ENCODE data around the gene P2RY12.

DNA sequence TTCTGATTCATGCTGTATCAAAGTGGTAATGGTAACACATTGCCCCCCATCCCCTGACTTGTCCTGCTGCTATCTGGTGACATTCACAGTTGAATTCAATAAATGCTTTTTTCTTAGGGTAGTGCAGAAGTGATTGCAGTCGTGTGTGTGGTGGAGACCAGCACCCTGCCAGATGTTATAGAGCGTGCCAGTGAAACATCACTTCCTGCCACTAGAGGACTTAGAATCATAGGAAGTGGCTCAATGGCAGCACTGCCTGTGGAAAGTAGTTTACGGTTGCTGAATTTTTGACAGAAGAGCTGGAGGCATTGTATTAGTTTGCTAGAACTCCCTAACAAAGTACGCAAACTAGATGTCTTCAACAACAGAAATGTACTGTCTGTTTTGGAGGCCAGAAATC, 37.4 kb upstream of the P2RY12 start:
- TF ChIP-seq, protein P1, sequence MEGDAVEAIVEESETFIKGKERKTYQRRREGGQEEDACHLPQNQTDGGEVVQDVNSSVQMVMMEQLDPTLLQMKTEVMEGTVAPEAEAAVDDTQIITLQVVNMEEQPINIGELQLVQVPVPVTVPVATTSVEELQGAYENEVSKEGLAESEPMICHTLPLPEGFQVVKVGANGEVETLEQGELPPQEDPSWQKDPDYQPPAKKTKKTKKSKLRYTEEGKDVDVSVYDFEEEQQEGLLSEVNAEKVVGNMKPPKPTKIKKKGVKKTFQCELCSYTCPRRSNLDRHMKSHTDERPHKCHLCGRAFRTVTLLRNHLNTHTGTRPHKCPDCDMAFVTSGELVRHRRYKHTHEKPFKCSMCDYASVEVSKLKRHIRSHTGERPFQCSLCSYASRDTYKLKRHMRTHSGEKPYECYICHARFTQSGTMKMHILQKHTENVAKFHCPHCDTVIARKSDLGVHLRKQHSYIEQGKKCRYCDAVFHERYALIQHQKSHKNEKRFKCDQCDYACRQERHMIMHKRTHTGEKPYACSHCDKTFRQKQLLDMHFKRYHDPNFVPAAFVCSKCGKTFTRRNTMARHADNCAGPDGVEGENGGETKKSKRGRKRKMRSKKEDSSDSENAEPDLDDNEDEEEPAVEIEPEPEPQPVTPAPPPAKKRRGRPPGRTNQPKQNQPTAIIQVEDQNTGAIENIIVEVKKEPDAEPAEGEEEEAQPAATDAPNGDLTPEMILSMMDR (conservative IDR thresholded peaks at IDR 0.05 in 1 of 2, IDR thresholded peaks at IDR 0.05 in 1 of 2; ENCODE audit: extremely low read depth in 1 of 2, insufficient read depth in 1 of 2, low read depth in 1 of 2, low read length in 2 of 2): no peak
- TF ChIP-seq EZH2 (IDR thresholded peaks at IDR 0.05; ENCODE audit: borderline replicate concordance, low read length): no peak

Data from mammary epithelial cell (primary cell).